GM12872 (cell line): ENCODE data around the gene MVD.
A peak's percentile ranks its signal among the peaks of the same experiment; 100 is the strongest.

Experiments
- TF ChIP-seq, protein P1 (sequence below): IDR thresholded peaks from 3 replicates; pipeline ENCODE4 v1.5.1; 2011; ENCODE audit warnings: low read depth, mild to moderate bottlenecking, low read length, moderate library complexity; ENCODE audit not compliant: insufficient read depth

MVD gene

DNA sequence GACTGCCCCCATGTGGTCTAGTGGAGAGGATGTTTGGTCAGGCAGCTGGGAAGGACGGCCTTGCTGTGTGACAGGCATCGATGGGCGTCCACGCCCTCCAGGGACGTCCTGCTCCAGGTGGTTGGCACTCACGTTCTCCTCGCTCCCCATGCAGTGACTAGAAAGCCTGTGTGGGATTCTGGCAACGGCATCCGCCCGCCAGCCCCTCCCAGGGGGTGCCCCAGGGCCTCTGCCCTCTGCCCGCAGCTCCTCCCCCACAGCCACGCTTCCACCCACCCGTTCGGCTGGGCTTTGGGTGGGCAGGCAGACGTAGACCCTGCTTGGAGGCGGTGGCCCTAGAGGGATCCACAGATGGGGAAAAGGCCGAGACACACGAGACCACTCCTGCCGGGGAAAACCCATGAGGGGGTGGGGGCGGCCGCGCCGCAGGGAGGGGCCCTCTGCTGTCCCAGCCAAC, 29.2 kb downstream of the MVD start:
- TF ChIP-seq, protein P1, sequence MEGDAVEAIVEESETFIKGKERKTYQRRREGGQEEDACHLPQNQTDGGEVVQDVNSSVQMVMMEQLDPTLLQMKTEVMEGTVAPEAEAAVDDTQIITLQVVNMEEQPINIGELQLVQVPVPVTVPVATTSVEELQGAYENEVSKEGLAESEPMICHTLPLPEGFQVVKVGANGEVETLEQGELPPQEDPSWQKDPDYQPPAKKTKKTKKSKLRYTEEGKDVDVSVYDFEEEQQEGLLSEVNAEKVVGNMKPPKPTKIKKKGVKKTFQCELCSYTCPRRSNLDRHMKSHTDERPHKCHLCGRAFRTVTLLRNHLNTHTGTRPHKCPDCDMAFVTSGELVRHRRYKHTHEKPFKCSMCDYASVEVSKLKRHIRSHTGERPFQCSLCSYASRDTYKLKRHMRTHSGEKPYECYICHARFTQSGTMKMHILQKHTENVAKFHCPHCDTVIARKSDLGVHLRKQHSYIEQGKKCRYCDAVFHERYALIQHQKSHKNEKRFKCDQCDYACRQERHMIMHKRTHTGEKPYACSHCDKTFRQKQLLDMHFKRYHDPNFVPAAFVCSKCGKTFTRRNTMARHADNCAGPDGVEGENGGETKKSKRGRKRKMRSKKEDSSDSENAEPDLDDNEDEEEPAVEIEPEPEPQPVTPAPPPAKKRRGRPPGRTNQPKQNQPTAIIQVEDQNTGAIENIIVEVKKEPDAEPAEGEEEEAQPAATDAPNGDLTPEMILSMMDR, result peak; percentile 70

- TF ChIP-seq, protein P1, result no peak
These were observed 30.3 kb downstream of the MVD start for GRCh38 chr16:88632587-88632930.

- TF ChIP-seq, protein P1, result no peak
These were observed 30.8 kb downstream of the MVD start for GRCh38 chr16:88631920-88632586.

- TF ChIP-seq, protein P1, result no peak
These were observed 31.5 kb downstream of the MVD start for GRCh38 chr16:88631384-88631783.

- TF ChIP-seq, protein P1, result no peak
These were observed 31.9 kb downstream of the MVD start for GRCh38 chr16:88630941-88631340.

- TF ChIP-seq, protein P1, result no peak
These were observed 32.5 kb downstream of the MVD start for GRCh38 chr16:88630433-88630832.

DNA sequence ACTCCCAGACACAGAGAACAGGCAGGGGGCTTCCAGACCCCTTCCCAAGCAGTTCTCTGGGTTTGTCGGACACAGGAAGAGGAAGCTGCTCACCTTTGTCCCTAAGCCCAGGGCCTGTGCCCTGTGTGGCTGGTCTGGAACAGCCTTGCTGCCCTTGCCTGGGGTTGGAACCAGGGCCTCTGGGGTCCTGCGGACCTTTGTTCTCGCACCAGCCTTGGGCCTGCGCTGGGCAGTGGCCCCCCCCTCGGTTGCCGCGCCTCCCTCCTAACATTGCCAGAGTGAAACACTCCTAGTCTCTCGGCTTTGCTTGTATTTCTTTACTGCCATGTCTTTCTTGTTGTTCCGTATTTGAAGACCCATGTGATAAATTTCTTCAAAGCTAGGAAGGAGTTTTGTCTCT, 33.1 kb downstream of the MVD start:
- TF ChIP-seq, protein P1, result no peak
